ENCODE results near the gene TDRD12. TPM values are rescaled to one million over a fixed set of nuclear protein-coding genes. Genes with fewer than 3 reads are reported as not detected.
A peak's percentile ranks its signal among the peaks of the same experiment; 100 is the strongest.

Gene TDRD12
- total RNA-seq, 1 experiment from 2014 or later, result 1.3 TPM

DNA sequence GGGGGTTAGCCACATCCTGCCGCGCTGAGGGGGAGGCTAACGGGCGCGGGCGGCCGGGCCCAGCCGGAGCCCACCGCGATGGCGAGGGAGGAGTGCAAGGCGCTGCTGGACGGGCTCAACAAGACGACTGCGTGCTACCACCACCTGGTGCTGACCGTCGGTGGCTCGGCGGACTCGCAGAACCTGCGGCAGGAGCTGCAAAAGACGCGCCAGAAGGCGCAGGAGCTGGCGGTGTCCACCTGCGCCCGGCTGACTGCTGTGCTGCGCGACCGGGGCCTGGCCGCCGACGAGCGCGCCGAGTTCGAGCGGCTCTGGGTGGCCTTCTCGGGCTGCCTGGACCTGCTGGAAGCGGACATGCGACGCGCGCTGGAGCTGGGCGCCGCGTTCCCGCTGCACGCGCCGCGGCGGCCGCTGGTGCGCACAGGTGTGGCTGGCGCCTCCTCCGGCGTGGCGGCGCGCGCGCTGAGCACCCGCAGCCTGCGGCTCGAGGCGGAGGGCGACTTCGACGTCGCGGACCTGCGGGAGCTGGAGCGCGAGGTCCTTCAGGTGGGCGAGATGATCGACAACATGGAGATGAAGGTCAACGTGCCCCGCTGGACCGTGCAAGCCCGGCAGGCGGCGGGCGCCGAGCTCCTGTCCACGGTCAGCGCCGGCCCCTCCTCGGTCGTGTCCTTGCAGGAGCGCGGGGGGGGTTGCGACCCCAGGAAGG is 43.2 kb upstream of the TDRD12 start:
- DNase-seq (ENCODE audit: low spot score), result peak; percentile 55
- Mint-ChIP-seq H3K27me3 (ENCODE audit: low read depth) (peaks cover 41% of the 10 kb centered on the region), H3K4me1 (peaks cover 23% of the 10 kb centered on the region), H3K27ac (no peak overlapping the region), H3K36me3 (no peaks in the 10 kb centered on the region; the same call in 1 of the 2 replicates), H3K9me3 (no peaks in the 10 kb centered on the region), H3K4me3 (peak overlapping the region; percentile 66)
- ChIA-PET POLR2A (interaction anchor here (0.6 to 0.7 kb wide), 3 partner anchors 271 to 501 kb away, joined by 3 to 7 read pairs (median 4); partner anchors contain the start of gene DPY19L3), CTCF (interaction anchor here (0.6 to 3.9 kb wide), 5 partner anchors 14 to 75 kb away, joined by 3 to 15 read pairs (median 5); partner anchors contain the start of genes NUDT19 and TDRD12)
- ATAC-seq, result no peak
- TF ChIP-seq, protein P1, sequence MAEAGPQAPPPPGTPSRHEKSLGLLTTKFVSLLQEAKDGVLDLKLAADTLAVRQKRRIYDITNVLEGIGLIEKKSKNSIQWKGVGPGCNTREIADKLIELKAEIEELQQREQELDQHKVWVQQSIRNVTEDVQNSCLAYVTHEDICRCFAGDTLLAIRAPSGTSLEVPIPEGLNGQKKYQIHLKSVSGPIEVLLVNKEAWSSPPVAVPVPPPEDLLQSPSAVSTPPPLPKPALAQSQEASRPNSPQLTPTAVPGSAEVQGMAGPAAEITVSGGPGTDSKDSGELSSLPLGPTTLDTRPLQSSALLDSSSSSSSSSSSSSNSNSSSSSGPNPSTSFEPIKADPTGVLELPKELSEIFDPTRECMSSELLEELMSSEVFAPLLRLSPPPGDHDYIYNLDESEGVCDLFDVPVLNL (CRISPR knock-in tag; IDR thresholded peaks at IDR 0.05; ENCODE audit: borderline replicate concordance, low read depth), result no peak
- peak; percentile 38; the same call in 1 of the 2 replicates for TF ChIP-seq ETV6 (CRISPR knock-in tag; IDR thresholded peaks at IDR 0.05)
- no peak for TF ChIP-seq FOXJ3 (CRISPR knock-in tag; IDR thresholded peaks at IDR 0.05; ENCODE audit: borderline replicate concordance)
- no peak for TF ChIP-seq SMAD4 (CRISPR knock-in tag; IDR thresholded peaks at IDR 0.05)
- no peak for TF ChIP-seq KAT7 (CRISPR knock-in tag; IDR thresholded peaks at IDR 0.05; ENCODE audit: borderline replicate concordance)
- no peak for TF ChIP-seq IRF2 (CRISPR knock-in tag; IDR thresholded peaks at IDR 0.05; ENCODE audit: borderline replicate concordance, low read depth)
- TF ChIP-seq ZNF671 (CRISPR knock-in tag; IDR thresholded peaks at IDR 0.05), result no peak
- TF ChIP-seq CBFB (CRISPR knock-in tag; IDR thresholded peaks at IDR 0.05; ENCODE audit: low read depth), result no peak
- TF ChIP-seq, protein P2, sequence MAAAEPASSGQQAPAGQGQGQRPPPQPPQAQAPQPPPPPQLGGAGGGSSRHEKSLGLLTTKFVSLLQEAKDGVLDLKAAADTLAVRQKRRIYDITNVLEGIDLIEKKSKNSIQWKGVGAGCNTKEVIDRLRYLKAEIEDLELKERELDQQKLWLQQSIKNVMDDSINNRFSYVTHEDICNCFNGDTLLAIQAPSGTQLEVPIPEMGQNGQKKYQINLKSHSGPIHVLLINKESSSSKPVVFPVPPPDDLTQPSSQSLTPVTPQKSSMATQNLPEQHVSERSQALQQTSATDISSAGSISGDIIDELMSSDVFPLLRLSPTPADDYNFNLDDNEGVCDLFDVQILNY (CRISPR knock-in tag; IDR thresholded peaks at IDR 0.05), result no peak
- TF ChIP-seq, protein P3, sequence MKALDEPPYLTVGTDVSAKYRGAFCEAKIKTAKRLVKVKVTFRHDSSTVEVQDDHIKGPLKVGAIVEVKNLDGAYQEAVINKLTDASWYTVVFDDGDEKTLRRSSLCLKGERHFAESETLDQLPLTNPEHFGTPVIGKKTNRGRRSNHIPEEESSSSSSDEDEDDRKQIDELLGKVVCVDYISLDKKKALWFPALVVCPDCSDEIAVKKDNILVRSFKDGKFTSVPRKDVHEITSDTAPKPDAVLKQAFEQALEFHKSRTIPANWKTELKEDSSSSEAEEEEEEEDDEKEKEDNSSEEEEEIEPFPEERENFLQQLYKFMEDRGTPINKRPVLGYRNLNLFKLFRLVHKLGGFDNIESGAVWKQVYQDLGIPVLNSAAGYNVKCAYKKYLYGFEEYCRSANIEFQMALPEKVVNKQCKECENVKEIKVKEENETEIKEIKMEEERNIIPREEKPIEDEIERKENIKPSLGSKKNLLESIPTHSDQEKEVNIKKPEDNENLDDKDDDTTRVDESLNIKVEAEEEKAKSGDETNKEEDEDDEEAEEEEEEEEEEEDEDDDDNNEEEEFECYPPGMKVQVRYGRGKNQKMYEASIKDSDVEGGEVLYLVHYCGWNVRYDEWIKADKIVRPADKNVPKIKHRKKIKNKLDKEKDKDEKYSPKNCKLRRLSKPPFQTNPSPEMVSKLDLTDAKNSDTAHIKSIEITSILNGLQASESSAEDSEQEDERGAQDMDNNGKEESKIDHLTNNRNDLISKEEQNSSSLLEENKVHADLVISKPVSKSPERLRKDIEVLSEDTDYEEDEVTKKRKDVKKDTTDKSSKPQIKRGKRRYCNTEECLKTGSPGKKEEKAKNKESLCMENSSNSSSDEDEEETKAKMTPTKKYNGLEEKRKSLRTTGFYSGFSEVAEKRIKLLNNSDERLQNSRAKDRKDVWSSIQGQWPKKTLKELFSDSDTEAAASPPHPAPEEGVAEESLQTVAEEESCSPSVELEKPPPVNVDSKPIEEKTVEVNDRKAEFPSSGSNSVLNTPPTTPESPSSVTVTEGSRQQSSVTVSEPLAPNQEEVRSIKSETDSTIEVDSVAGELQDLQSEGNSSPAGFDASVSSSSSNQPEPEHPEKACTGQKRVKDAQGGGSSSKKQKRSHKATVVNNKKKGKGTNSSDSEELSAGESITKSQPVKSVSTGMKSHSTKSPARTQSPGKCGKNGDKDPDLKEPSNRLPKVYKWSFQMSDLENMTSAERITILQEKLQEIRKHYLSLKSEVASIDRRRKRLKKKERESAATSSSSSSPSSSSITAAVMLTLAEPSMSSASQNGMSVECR (CRISPR knock-in tag; IDR thresholded peaks at IDR 0.05; ENCODE audit: borderline replicate concordance), result peak; percentile 69; the same call in 1 of the 2 replicates
- TF ChIP-seq ZNF396 (CRISPR knock-in tag; IDR thresholded peaks at IDR 0.05; ENCODE audit: borderline replicate concordance), result no peak
- TF ChIP-seq, protein P4, sequence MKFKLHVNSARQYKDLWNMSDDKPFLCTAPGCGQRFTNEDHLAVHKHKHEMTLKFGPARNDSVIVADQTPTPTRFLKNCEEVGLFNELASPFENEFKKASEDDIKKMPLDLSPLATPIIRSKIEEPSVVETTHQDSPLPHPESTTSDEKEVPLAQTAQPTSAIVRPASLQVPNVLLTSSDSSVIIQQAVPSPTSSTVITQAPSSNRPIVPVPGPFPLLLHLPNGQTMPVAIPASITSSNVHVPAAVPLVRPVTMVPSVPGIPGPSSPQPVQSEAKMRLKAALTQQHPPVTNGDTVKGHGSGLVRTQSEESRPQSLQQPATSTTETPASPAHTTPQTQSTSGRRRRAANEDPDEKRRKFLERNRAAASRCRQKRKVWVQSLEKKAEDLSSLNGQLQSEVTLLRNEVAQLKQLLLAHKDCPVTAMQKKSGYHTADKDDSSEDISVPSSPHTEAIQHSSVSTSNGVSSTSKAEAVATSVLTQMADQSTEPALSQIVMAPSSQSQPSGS (CRISPR knock-in tag; IDR thresholded peaks at IDR 0.05; ENCODE audit: borderline replicate concordance, low read depth), result no peak
- TF ChIP-seq, protein P5, sequence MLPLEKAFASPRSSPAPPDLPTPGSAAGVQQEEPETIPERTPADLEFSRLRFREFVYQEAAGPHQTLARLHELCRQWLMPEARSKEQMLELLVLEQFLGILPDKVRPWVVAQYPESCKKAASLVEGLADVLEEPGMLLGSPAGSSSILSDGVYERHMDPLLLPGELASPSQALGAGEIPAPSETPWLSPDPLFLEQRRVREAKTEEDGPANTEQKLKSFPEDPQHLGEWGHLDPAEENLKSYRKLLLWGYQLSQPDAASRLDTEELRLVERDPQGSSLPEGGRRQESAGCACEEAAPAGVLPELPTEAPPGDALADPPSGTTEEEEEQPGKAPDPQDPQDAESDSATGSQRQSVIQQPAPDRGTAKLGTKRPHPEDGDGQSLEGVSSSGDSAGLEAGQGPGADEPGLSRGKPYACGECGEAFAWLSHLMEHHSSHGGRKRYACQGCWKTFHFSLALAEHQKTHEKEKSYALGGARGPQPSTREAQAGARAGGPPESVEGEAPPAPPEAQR (CRISPR knock-in tag; IDR thresholded peaks at IDR 0.05), result no peak
- 0 out of 2 replicates have a peak, but pooled peaks have one; percentile 18 for TF ChIP-seq NFYB (CRISPR knock-in tag; conservative IDR thresholded peaks at IDR 0.05; ENCODE audit: low read depth)
- no peak for TF ChIP-seq GTF2I (CRISPR knock-in tag; conservative IDR thresholded peaks at IDR 0.05)
- TF ChIP-seq, protein P6, sequence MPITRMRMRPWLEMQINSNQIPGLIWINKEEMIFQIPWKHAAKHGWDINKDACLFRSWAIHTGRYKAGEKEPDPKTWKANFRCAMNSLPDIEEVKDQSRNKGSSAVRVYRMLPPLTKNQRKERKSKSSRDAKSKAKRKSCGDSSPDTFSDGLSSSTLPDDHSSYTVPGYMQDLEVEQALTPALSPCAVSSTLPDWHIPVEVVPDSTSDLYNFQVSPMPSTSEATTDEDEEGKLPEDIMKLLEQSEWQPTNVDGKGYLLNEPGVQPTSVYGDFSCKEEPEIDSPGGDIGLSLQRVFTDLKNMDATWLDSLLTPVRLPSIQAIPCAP (CRISPR knock-in tag; IDR thresholded peaks at IDR 0.05), result peak; percentile 61; the same call in 1 of the 2 replicates
- TF ChIP-seq, protein P7, sequence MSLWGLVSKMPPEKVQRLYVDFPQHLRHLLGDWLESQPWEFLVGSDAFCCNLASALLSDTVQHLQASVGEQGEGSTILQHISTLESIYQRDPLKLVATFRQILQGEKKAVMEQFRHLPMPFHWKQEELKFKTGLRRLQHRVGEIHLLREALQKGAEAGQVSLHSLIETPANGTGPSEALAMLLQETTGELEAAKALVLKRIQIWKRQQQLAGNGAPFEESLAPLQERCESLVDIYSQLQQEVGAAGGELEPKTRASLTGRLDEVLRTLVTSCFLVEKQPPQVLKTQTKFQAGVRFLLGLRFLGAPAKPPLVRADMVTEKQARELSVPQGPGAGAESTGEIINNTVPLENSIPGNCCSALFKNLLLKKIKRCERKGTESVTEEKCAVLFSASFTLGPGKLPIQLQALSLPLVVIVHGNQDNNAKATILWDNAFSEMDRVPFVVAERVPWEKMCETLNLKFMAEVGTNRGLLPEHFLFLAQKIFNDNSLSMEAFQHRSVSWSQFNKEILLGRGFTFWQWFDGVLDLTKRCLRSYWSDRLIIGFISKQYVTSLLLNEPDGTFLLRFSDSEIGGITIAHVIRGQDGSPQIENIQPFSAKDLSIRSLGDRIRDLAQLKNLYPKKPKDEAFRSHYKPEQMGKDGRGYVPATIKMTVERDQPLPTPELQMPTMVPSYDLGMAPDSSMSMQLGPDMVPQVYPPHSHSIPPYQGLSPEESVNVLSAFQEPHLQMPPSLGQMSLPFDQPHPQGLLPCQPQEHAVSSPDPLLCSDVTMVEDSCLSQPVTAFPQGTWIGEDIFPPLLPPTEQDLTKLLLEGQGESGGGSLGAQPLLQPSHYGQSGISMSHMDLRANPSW (CRISPR knock-in tag; conservative IDR thresholded peaks at IDR 0.05; ENCODE audit: low read depth), result no peak
- TF ChIP-seq ESRRA (CRISPR knock-in tag; IDR thresholded peaks at IDR 0.05; ENCODE audit: borderline replicate concordance), result no peak
- no peak for TF ChIP-seq ZNF263 (CRISPR knock-in tag; IDR thresholded peaks at IDR 0.05; ENCODE audit: low read depth)
- TF ChIP-seq, protein P8, sequence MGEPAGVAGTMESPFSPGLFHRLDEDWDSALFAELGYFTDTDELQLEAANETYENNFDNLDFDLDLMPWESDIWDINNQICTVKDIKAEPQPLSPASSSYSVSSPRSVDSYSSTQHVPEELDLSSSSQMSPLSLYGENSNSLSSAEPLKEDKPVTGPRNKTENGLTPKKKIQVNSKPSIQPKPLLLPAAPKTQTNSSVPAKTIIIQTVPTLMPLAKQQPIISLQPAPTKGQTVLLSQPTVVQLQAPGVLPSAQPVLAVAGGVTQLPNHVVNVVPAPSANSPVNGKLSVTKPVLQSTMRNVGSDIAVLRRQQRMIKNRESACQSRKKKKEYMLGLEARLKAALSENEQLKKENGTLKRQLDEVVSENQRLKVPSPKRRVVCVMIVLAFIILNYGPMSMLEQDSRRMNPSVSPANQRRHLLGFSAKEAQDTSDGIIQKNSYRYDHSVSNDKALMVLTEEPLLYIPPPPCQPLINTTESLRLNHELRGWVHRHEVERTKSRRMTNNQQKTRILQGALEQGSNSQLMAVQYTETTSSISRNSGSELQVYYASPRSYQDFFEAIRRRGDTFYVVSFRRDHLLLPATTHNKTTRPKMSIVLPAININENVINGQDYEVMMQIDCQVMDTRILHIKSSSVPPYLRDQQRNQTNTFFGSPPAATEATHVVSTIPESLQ (CRISPR knock-in tag; IDR thresholded peaks at IDR 0.05), result no peak
